Spleen (tissue), 11 donors: ENCODE results near the gene HIGD1A. TPM values are rescaled to one million over a fixed set of nuclear protein-coding genes. Genes with fewer than 3 reads are reported as not detected.

Source experiments
- DNase-seq: peaks from one replicate; pipeline ENCODE4 v3.0.0-alpha.2; 2020
- H3K27ac ChIP-seq, 8 donors: fragments of 200-600 bp; sonication (generic) in 7 of 8; 1 replicate in 4 of 8; 2 replicates in 4 of 8; pipeline versions ENCODE4 v1.5.0 to v1.8.0; 2016 to 2021; ENCODE audit warnings: inconsistent platforms in 4 of 8, mild to moderate bottlenecking in 4 of 8, moderate library complexity in 1 of 8
- H3K27me3 ChIP-seq, 7 donors: fragments of 200-600 bp; sonication (generic) in 6 of 7; replicated peaks in 1 of 7; 1 replicate in 4 of 7; 2 replicates in 3 of 7; pipeline versions ENCODE4 v1.5.0 to v1.8.0; 2016 to 2021; ENCODE audit warnings: inconsistent platforms in 3 of 7, mild to moderate bottlenecking in 1 of 7
- H3K36me3 ChIP-seq, 6 donors: fragments of 200-600 bp; sonication (generic) in 5 of 6; 1 replicate in 4 of 6; 2 replicates in 2 of 6; pipeline versions ENCODE4 v1.5.0 to v1.8.0; 2016 to 2021; ENCODE audit warnings: inconsistent platforms in 2 of 6
- H3K4me1 ChIP-seq, 6 donors: fragments of 200-600 bp; sonication (generic) in 5 of 6; 1 replicate in 3 of 6; 2 replicates in 3 of 6; pipeline versions ENCODE4 v1.5.0 to v1.8.0; 2016 to 2021; ENCODE audit warnings: inconsistent platforms in 3 of 6
- H3K4me3 ChIP-seq, 8 donors: fragments of 200-600 bp; sonication (generic) in 7 of 8; 1 replicate in 4 of 8; 2 replicates in 4 of 8; pipeline versions ENCODE4 v1.5.0 to v1.8.0; 2016 to 2021; ENCODE audit warnings: inconsistent platforms in 4 of 8, mild to moderate bottlenecking in 4 of 8, moderate library complexity in 2 of 8
- H3K9me3 ChIP-seq, 8 donors: fragments of 200-600 bp; sonication (generic) in 7 of 8; 1 replicate in 4 of 8; 2 replicates in 4 of 8; pipeline versions ENCODE4 v1.5.0 to v1.8.0; 2016 to 2021; ENCODE audit warnings: inconsistent platforms in 4 of 8
- POLR2A ChIP-seq, 3 donors: fragments of 450-650 bp; IDR thresholded peaks; one replicate each; pipeline ENCODE4 v1.5.1; 2017; ENCODE audit warnings: antibody characterized with exemption in 3 of 3, mild to moderate bottlenecking in 1 of 3
- POLR2AphosphoS5 ChIP-seq, 3 donors: sonication (generic); formaldehyde crosslinking; IDR thresholded peaks; one replicate each; pipeline ENCODE4 v1.5.1; 2017; ENCODE audit warnings: antibody characterized with exemption in 3 of 3
- WGBS, 5 donors: extraction: QIAGEN DNeasy Blood & Tissue Kit in 3 of 5; methylation state at CpG; one replicate each; pipeline versions ENCODE4 v1.1.5 to v1.1.7; 2013 to 2018; 5-methylcytosine and 5-hydroxymethylcytosine counted together
- intact Hi-C: fragments of 100-400 bp; cut with DNase I; formaldehyde crosslinking; loops from one replicate; pipeline ENCODE4 v1.15.0; 2023; ENCODE audit warnings: low total_unique reads
- polyA plus RNA-seq, 3 donors: library from polyadenylated mRNA; stranded (reverse); fragments of 200-250 nt; gene quantifications; one replicate each; pipeline ENCODE4 v1.2.1, GENCODE V29; 2013
- total RNA-seq, 7 donors: library from RNA; depleted of rRNA in 3 of 7; stranded (reverse); fragments of >200 nt in 3 of 7; fragmentation: NEBNext Ultra II Directional in 4 of 7; extraction: Animal tissue kit (Norgen Biotek cat#: 25700) in 4 of 7; gene quantifications; one replicate each; pipeline versions ENCODE4 v1.1.0 to v1.2.1, GENCODE V29; 2016 to 2021
- TF ChIP-seq, protein P1 (sequence below), 11 experiments: fragments of 200-600 bp in 7 of 11; fragments of 450-650 bp in 4 of 11; sonication (generic) in 4 of 11; IDR thresholded peaks in 8 of 11; conservative IDR thresholded peaks in 3 of 11; 1 replicate in 7 of 11; 2 replicates in 4 of 11; pipeline versions ENCODE4 v1.4.0 to v1.8.0; 2016 to 2021; ENCODE audit warnings: antibody characterized with exemption in 11 of 11, inconsistent platforms in 4 of 11, mild to moderate bottlenecking in 1 of 11
- donor health status: healthy with polysubstance abuse.
- donor health status: DM: no; HTN: no; CAD: no; lungs with moderate emphysema.
- donor health status: DM: no; HTN: no; CAD: no.
- donor health status: Bipolar disorder and iron deficiency.
- donor health status: healthy.
- donor health status: DM: no; HTN: no; CAD: no.
- donor health status: DM: yes; HTN: yes; CAD: no.

The HIGD1A gene
- total and polyA plus RNA-seq, 10 donors, result 39.4 to 89.0 (median 59.6) TPM

DNA sequence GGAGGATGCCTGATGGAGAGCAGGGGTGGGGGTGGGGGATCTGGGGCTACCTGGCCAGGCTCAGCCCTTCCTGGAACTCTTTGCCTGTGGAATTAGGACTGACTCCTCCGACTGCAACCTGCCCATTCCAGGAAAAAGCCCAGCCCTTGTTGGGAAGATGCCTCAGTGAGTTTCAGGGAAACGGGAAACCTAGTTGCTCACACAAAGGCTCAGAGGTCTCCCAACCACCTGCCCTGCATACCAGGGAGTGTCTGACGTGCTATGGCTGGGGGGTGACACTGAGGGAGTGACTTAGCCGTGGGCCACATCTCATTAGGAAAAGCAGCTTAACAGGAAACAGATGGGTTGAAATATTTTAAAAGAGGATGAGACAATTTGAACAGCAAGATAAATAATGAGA lies 43.4 kb upstream of the HIGD1A start:
- no peaks in the 10 kb centered on the region for H3K27me3 ChIP-seq
- no peaks in the 10 kb centered on the region for H3K9me3 ChIP-seq
- H3K4me3 ChIP-seq, result no peak overlapping the region
- TF ChIP-seq POLR2A (IDR thresholded peaks at IDR 0.05) (no peak), POLR2AphosphoS5 (IDR thresholded peaks at IDR 0.05) (no peak)
- TF ChIP-seq, protein P1, sequence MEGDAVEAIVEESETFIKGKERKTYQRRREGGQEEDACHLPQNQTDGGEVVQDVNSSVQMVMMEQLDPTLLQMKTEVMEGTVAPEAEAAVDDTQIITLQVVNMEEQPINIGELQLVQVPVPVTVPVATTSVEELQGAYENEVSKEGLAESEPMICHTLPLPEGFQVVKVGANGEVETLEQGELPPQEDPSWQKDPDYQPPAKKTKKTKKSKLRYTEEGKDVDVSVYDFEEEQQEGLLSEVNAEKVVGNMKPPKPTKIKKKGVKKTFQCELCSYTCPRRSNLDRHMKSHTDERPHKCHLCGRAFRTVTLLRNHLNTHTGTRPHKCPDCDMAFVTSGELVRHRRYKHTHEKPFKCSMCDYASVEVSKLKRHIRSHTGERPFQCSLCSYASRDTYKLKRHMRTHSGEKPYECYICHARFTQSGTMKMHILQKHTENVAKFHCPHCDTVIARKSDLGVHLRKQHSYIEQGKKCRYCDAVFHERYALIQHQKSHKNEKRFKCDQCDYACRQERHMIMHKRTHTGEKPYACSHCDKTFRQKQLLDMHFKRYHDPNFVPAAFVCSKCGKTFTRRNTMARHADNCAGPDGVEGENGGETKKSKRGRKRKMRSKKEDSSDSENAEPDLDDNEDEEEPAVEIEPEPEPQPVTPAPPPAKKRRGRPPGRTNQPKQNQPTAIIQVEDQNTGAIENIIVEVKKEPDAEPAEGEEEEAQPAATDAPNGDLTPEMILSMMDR (IDR thresholded peaks at IDR 0.05 in 8 of 11, conservative IDR thresholded peaks at IDR 0.05 in 3 of 11), result no peak
- intact Hi-C loops, result no loop called here
- peak overlapping the region in 7 of 8 donors; percentile 17 to 81 (median 59) for H3K27ac ChIP-seq
- H3K4me1 ChIP-seq, result peaks cover 14 to 58% (median 39%) of the 10 kb centered on the region in 6 donors
- no peaks in the 10 kb centered on the region for H3K36me3 ChIP-seq
- no peak for DNase-seq
- 37 to 49% (median 43%) methylated on average over 4 of the region's 4 CpGs for WGBS, 5 donors

DNA sequence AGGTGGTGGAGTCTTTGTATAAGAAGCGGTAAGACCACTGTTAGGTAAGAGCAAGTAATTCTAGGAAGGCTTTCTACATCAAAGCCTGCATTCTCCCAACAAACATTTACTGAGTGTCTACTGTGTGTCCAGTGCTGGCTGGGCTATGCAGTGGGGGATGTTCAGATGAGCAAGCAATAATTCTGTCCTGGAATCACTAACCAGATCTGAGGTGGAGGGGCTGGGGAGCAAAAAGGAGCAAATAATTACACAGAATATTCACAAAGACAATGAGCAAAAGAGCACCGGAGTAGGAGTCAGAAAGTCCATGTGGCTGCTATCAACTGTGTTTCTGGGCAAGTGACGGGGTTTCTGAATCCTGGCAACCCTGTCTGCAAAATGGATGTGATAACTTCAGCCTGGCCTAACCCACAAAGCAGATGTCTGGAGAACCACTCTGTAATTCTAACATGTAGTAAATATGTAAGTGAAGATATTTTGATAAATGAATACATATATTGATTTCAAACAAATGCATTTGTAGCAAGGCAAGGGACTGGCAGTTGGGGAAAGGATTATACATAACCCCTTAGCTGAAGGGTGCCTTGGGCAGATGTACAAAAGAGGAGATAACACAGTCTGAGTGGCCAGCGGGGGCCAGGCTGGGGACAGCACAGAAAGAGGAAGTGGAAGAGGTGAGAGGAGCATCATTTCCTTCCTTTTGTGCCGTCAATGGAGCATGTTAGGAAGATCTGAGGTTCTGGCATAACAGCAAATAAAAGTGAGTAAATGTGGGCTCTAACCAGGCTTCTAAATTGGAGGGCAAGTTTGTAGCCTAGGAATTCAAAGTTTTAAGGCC lies 42.6 kb upstream of the HIGD1A start:
- 31 to 35% (median 34%) methylated on average over 5 of the region's 5 CpGs for WGBS, 5 donors
- Histone ChIP-seq H3K4me1 (peaks cover 14 to 51% (median 35%) of the 10 kb centered on the region in 6 donors), H3K36me3 (no peaks in the 10 kb centered on the region), H3K27ac (peak overlapping the region in 7 of 8 donors; percentile 17 to 81 (median 59)), H3K9me3 (no peaks in the 10 kb centered on the region), H3K4me3 (no peak overlapping the region), H3K27me3 (no peaks in the 10 kb centered on the region)
- intact Hi-C loops, result no loop called here
- TF ChIP-seq POLR2AphosphoS5 (IDR thresholded peaks at IDR 0.05) (peak in 1 of 3 donors; percentile 75), POLR2A (IDR thresholded peaks at IDR 0.05) (no peak)
- TF ChIP-seq, protein P1 (IDR thresholded peaks at IDR 0.05 in 8 of 11, conservative IDR thresholded peaks at IDR 0.05 in 3 of 11), result no peak
- DNase-seq, result peak; percentile 85

DNA sequence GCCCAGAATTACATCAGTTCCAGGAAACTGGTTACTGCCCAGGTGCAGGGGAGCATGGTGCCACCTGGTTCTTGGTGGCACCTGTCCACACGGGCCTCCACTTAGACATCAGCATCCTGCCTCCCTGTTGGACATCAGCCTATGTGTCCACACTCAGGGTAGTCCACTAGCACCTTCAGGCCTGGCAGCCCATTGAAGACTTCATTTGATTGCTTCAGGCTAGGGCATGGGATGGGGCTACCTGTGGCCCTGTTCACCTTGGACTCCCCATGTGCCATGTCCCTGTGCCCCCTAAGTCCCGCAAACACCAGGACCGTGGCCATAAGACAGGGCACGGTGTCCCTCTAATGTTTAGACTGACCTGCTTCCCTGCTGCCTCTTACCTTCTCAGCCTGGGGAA lies 40.5 kb upstream of the HIGD1A start:
- DNase-seq, result no peak
- no peak for TF ChIP-seq POLR2AphosphoS5 (IDR thresholded peaks at IDR 0.05)
- no peak for TF ChIP-seq POLR2A (IDR thresholded peaks at IDR 0.05)
- TF ChIP-seq, protein P1 (IDR thresholded peaks at IDR 0.05 in 8 of 11, conservative IDR thresholded peaks at IDR 0.05 in 3 of 11), result no peak
- no peaks in the 10 kb centered on the region for H3K27me3 ChIP-seq
- 67 to 89% (median 79%) methylated on average over 4 of the region's 4 CpGs for WGBS, 5 donors
- intact Hi-C loops, result no loop called here
- H3K36me3 ChIP-seq, result no peaks in the 10 kb centered on the region
- H3K9me3 ChIP-seq, result no peaks in the 10 kb centered on the region
- peak overlapping the region in 2 of 8 donors; percentile 54 to 59 for H3K27ac ChIP-seq
- no peak overlapping the region for H3K4me3 ChIP-seq
- H3K4me1 ChIP-seq, result peaks cover 14 to 51% (median 35%) of the 10 kb centered on the region in 6 donors

DNA sequence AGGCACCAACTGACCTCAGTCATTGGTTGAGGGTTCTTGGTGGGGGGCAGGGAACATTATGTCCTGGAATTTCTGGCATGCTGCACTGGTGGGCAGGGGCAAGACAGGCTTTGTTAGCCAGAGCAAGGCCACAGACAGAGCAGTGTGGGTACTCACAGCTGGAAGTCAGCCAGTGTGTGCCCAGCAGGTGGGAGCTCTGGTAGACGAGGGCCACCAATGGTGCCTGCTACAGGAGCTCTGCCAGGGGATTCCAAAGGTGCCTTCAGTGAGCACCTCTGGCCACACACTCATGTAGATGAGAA lies 40.1 kb upstream of the HIGD1A start:
- 79 to 86% (median 80%) methylated on average over 1 of the region's 1 CpG for WGBS, 5 donors
- H3K27me3 ChIP-seq, result no peaks in the 10 kb centered on the region
- no peak for DNase-seq
- intact Hi-C loops, result no loop called here
- H3K4me1 ChIP-seq, result peaks cover 14 to 54% (median 35%) of the 10 kb centered on the region in 6 donors
- H3K4me3 ChIP-seq, result no peak overlapping the region
- H3K36me3 ChIP-seq, result no peaks in the 10 kb centered on the region
- peak overlapping the region in 4 of 8 donors; percentile 12 to 59 (median 48) for H3K27ac ChIP-seq
- TF ChIP-seq POLR2A (IDR thresholded peaks at IDR 0.05), result no peak
- TF ChIP-seq, protein P1 (IDR thresholded peaks at IDR 0.05 in 8 of 11, conservative IDR thresholded peaks at IDR 0.05 in 3 of 11), result no peak
- TF ChIP-seq POLR2AphosphoS5 (IDR thresholded peaks at IDR 0.05), result no peak
- no peaks in the 10 kb centered on the region for H3K9me3 ChIP-seq
